A549 (cell line): Measurements from ENCODE around the gene ALDH5A1.

Experiments
- EP300 ChIP-seq, 2 experiments: fragments of >200 bp; sonication (Bioruptor Twin); formaldehyde crosslinking; IDR thresholded peaks; 2 replicates in 1 of 2; 3 replicates in 1 of 2; pipeline ENCODE4 v1.6.1; 2016 to 2017
- HDAC2 ChIP-seq: fragments of 200-600 bp; sonication (generic); IDR thresholded peaks from 2 replicates; pipeline ENCODE4 v1.6.1; 2016

DNA sequence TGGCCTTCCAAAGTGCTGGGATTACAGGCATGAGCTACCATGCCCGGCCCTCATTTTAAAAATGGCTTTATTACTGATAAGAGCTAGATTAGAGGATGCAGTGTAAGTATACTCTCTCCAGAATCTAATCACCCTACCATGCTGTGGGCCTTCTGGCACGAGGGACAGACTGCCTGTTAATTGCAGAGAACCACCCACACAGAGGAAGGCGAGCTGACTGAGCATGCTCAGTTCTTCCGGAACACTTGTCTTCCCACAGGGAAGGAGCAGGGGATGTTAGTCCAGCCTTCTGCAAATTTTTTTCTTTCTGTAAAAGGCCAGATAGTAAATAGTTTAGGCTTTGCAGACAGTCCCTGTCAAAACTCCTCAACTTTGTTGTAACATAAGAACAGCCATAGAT lies 48.9 kb downstream of the ALDH5A1 start:
- TF ChIP-seq HDAC2 (no peak), EP300 (IDR thresholded peaks at IDR 0.05) (no peak)
